Measurements from ENCODE around the gene TUBGCP4. TPM values are rescaled to one million over a fixed set of nuclear protein-coding genes. Genes with fewer than 3 reads are reported as not detected.

Gene TUBGCP4
- total and polyA plus RNA-seq, 10 of the 15 experiments (the other 5 are each of a cell fraction or from before 2014, with no cell fraction given): 6.3 to 39.1 (median 24.8) TPM

DNA sequence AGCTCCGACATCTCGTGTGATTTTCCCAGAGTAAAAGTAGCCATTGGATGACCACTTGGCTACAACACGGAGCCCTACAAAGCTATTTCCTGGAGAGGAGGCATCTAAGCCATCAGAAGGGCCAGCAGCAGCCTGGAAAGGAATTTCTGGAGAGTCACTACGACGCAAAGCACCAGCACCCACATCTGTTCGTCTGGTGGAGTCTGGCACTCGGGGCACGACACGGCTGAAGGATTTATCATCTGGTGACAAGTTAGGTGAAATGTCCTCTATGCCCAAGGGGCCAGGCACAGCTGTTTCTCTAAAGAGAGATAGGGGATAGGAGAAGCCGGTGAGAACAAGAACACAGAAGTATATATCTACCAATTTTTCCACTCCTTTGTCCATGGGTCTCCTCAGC is 49.5 kb downstream of the TUBGCP4 start:
- no peaks in the 10 kb centered on the region for H4K20me1 ChIP-seq (ENCODE audit: control insufficient read depth, insufficient read depth)
- ChIA-PET SMC1A (ENCODE audit: uncharacterized antibody, unreplicated experiment) (no interaction called here), CTCF (no interaction called here), POLR2A (no interaction called here), RAD21 (ENCODE audit: unreplicated experiment) (no interaction called here)
- in situ Hi-C loops (cut with MboI): no loop called here
- no peak for DNase-seq (ENCODE audit: low read depth, low spot score)
- peaks cover 5 to 21% of the 10 kb centered on the region in 2 experiments for H3K36me3 ChIP-seq (ENCODE audit: control insufficient read depth in 2 of 2, insufficient read depth in 2 of 2, low read length in 1 of 2)
- 93% methylated on average over 10 of the region's 10 CpGs for WGBS (ENCODE audit: insufficient coverage, insufficient replicate concordance, low lambda C conversion rate, missing lambda C conversion rate)
- no peak for FAIRE-seq
- H3K27ac ChIP-seq (ENCODE audit: control insufficient read depth, insufficient read depth): no peak overlapping the region
- H3K9ac ChIP-seq (ENCODE audit: control insufficient read depth, insufficient read depth, low read length): no peak overlapping the region
- no peak overlapping the region for H2AFZ ChIP-seq (ENCODE audit: control insufficient read depth, low read depth, low read length)
- H3K4me1 ChIP-seq (ENCODE audit: control insufficient read depth, insufficient read depth, low read length): no peaks in the 10 kb centered on the region
- no TSS peak for BruUV-seq (replicated peaks)
- no peak overlapping the region for H3K4me2 ChIP-seq (ENCODE audit: control insufficient read depth, insufficient read depth)
- no peak overlapping the region for H3K4me3 ChIP-seq
- no peak for ATAC-seq
- intact Hi-C loops (cut with micrococcal nuclease; ENCODE audit: unreplicated experiment): no loop called here
- no peaks in the 10 kb centered on the region for H3K79me2 ChIP-seq (ENCODE audit: control insufficient read depth, insufficient read depth, low read length)
- H3K9me3 ChIP-seq (replicated peaks; ENCODE audit: control insufficient read depth, insufficient read depth, low read length): no peaks in the 10 kb centered on the region
- no peaks in the 10 kb centered on the region for H3K27me3 ChIP-seq (replicated peaks in 1 of 2; ENCODE audit: control insufficient read depth in 2 of 2, insufficient read depth in 2 of 2, low read length in 1 of 2)
- TF ChIP-seq, protein P1, sequence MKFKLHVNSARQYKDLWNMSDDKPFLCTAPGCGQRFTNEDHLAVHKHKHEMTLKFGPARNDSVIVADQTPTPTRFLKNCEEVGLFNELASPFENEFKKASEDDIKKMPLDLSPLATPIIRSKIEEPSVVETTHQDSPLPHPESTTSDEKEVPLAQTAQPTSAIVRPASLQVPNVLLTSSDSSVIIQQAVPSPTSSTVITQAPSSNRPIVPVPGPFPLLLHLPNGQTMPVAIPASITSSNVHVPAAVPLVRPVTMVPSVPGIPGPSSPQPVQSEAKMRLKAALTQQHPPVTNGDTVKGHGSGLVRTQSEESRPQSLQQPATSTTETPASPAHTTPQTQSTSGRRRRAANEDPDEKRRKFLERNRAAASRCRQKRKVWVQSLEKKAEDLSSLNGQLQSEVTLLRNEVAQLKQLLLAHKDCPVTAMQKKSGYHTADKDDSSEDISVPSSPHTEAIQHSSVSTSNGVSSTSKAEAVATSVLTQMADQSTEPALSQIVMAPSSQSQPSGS (IDR thresholded peaks at IDR 0.05; ENCODE audit: low read length): no peak
- TF ChIP-seq BMI1 (IDR thresholded peaks at IDR 0.05; ENCODE audit: borderline replicate concordance) (no peak), MYC (IDR thresholded peaks at IDR 0.05; ENCODE audit: insufficient read depth, insufficient read length, insufficient replicate concordance, low read length, severe bottlenecking) (no peak), YBX1 (IDR thresholded peaks at IDR 0.05) (no peak), CHD4 (IDR thresholded peaks at IDR 0.05) (no peak), NBN (IDR thresholded peaks at IDR 0.05) (no peak), EP300 (IDR thresholded peaks at IDR 0.05; ENCODE audit: borderline replicate concordance in 1 of 2, control insufficient read depth in 1 of 2, low read depth in 2 of 2, low read length in 2 of 2) (no peak), IKZF1 (conservative IDR thresholded peaks at IDR 0.05) (no peak), TARDBP (IDR thresholded peaks at IDR 0.05; ENCODE audit: borderline replicate concordance) (no peak), EGR1 (IDR thresholded peaks at IDR 0.05; ENCODE audit: borderline replicate concordance in 1 of 2, low read depth in 2 of 2, low read length in 2 of 2) (no peak), NFYA (IDR thresholded peaks at IDR 0.05; ENCODE audit: borderline replicate concordance, low read depth, low read length) (no peak), GABPA (IDR thresholded peaks at IDR 0.05; ENCODE audit: low read depth) (no peak)
- TF ChIP-seq, protein P2, sequence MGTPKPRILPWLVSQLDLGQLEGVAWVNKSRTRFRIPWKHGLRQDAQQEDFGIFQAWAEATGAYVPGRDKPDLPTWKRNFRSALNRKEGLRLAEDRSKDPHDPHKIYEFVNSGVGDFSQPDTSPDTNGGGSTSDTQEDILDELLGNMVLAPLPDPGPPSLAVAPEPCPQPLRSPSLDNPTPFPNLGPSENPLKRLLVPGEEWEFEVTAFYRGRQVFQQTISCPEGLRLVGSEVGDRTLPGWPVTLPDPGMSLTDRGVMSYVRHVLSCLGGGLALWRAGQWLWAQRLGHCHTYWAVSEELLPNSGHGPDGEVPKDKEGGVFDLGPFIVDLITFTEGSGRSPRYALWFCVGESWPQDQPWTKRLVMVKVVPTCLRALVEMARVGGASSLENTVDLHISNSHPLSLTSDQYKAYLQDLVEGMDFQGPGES (IDR thresholded peaks at IDR 0.05): no peak
- TF ChIP-seq, protein P3, sequence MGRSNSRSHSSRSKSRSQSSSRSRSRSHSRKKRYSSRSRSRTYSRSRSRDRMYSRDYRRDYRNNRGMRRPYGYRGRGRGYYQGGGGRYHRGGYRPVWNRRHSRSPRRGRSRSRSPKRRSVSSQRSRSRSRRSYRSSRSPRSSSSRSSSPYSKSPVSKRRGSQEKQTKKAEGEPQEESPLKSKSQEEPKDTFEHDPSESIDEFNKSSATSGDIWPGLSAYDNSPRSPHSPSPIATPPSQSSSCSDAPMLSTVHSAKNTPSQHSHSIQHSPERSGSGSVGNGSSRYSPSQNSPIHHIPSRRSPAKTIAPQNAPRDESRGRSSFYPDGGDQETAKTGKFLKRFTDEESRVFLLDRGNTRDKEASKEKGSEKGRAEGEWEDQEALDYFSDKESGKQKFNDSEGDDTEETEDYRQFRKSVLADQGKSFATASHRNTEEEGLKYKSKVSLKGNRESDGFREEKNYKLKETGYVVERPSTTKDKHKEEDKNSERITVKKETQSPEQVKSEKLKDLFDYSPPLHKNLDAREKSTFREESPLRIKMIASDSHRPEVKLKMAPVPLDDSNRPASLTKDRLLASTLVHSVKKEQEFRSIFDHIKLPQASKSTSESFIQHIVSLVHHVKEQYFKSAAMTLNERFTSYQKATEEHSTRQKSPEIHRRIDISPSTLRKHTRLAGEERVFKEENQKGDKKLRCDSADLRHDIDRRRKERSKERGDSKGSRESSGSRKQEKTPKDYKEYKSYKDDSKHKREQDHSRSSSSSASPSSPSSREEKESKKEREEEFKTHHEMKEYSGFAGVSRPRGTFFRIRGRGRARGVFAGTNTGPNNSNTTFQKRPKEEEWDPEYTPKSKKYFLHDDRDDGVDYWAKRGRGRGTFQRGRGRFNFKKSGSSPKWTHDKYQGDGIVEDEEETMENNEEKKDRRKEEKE (IDR thresholded peaks at IDR 0.05): no peak
- TF ChIP-seq, protein P4, sequence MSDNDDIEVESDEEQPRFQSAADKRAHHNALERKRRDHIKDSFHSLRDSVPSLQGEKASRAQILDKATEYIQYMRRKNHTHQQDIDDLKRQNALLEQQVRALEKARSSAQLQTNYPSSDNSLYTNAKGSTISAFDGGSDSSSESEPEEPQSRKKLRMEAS (IDR thresholded peaks at IDR 0.05; ENCODE audit: low read depth, low read length): no peak
- TF ChIP-seq, protein P5, sequence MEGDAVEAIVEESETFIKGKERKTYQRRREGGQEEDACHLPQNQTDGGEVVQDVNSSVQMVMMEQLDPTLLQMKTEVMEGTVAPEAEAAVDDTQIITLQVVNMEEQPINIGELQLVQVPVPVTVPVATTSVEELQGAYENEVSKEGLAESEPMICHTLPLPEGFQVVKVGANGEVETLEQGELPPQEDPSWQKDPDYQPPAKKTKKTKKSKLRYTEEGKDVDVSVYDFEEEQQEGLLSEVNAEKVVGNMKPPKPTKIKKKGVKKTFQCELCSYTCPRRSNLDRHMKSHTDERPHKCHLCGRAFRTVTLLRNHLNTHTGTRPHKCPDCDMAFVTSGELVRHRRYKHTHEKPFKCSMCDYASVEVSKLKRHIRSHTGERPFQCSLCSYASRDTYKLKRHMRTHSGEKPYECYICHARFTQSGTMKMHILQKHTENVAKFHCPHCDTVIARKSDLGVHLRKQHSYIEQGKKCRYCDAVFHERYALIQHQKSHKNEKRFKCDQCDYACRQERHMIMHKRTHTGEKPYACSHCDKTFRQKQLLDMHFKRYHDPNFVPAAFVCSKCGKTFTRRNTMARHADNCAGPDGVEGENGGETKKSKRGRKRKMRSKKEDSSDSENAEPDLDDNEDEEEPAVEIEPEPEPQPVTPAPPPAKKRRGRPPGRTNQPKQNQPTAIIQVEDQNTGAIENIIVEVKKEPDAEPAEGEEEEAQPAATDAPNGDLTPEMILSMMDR (IDR thresholded peaks at IDR 0.05 in 2 of 3, conservative IDR thresholded peaks at IDR 0.05 in 1 of 3; ENCODE audit: control insufficient read depth in 2 of 3, extremely low read depth in 1 of 3, insufficient read depth in 1 of 3, low read depth in 3 of 3, low read length in 3 of 3): no peak

All from GM12878 (cell line).